Glutamatergic neuron (in vitro differentiated cells): ENCODE results near the gene MAPK4. TPM values are rescaled to one million over a fixed set of nuclear protein-coding genes. Genes with fewer than 3 reads are reported as not detected.

Experiments used
- DNase-seq: peaks from one replicate; pipeline ENCODE4 v3.0.0; 2022
- H3K27ac Mint-ChIP-seq: one replicate; pipeline ENCODE4 v1.8.0; 2020; ENCODE audit warnings: mild to moderate bottlenecking, mixed read lengths, inconsistent platforms; ENCODE audit not compliant: unreplicated experiment
- H3K27me3 Mint-ChIP-seq: one replicate; pipeline ENCODE4 v1.8.0; 2020; ENCODE audit warnings: mild to moderate bottlenecking, moderate library complexity, mixed read lengths, inconsistent platforms; ENCODE audit not compliant: unreplicated experiment
- H3K36me3 Mint-ChIP-seq: one replicate; pipeline ENCODE4 v1.8.0; 2020; ENCODE audit warnings: mild to moderate bottlenecking, mixed read lengths, inconsistent platforms; ENCODE audit not compliant: unreplicated experiment
- H3K4me1 Mint-ChIP-seq: one replicate; pipeline ENCODE4 v1.8.0; 2020; ENCODE audit warnings: mild to moderate bottlenecking, low read depth, mixed read lengths, inconsistent platforms; ENCODE audit not compliant: unreplicated experiment
- H3K4me3 Mint-ChIP-seq: one replicate; pipeline ENCODE4 v1.8.0; 2020; ENCODE audit warnings: mild to moderate bottlenecking, mixed read lengths, inconsistent platforms; ENCODE audit not compliant: unreplicated experiment
- H3K9me3 Mint-ChIP-seq: one replicate; pipeline ENCODE4 v1.8.0; 2020; ENCODE audit warnings: mild to moderate bottlenecking, moderate library complexity, mixed read lengths, inconsistent platforms; ENCODE audit not compliant: unreplicated experiment
- total RNA-seq: library from RNA; stranded (reverse); fragmentation: NEBNext Ultra II Directional; extraction: Animal tissue kit (Norgen Biotek cat#: 25700); gene quantifications from one replicate; pipeline ENCODE4 v1.2.1, GENCODE V29; 2021; ENCODE audit not compliant: unreplicated experiment
- TF ChIP-seq, protein P1 (sequence below): fragments of 200-600 bp; sonication (generic); IDR thresholded peaks from one replicate; pipeline ENCODE4 v1.5.0; 2021; ENCODE audit not compliant: partially characterized antibody, unreplicated experiment

Gene MAPK4
- total RNA-seq, 1 donor from 2014 or later: 13.1 TPM

DNA sequence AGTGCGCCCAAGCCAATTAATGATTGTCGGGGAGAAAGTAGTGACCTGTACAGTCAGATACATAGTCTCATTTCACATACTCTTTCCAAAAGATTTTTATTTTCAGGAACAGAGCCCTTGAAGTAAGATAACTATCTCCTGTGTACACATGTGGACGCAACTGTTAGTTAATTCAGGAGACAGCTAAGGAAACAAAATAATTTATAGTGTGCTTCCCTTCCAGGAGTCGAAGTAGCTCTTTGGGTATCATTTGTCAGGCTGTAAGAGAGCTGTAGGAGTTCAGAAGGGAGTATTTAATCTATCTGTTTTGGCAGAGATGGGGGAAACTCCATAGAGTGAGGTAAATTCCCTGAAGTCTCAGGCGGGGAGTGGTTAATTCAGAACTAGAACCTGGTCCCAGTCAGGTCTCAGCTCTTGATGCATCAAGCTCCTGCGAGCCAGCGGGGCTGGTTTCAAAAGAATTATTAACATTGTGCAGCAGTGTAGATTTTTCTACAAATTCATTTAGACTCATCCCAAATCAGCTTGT lies 63.0 kb downstream of the MAPK4 start:
- Mint-ChIP-seq H3K36me3 (no peaks in the 10 kb centered on the region), H3K4me1 (peaks cover 2% of the 10 kb centered on the region), H3K9me3 (peaks cover 2% of the 10 kb centered on the region), H3K4me3 (no peak overlapping the region), H3K27me3 (peaks cover 1% of the 10 kb centered on the region), H3K27ac (no peak overlapping the region)
- TF ChIP-seq, protein P1, sequence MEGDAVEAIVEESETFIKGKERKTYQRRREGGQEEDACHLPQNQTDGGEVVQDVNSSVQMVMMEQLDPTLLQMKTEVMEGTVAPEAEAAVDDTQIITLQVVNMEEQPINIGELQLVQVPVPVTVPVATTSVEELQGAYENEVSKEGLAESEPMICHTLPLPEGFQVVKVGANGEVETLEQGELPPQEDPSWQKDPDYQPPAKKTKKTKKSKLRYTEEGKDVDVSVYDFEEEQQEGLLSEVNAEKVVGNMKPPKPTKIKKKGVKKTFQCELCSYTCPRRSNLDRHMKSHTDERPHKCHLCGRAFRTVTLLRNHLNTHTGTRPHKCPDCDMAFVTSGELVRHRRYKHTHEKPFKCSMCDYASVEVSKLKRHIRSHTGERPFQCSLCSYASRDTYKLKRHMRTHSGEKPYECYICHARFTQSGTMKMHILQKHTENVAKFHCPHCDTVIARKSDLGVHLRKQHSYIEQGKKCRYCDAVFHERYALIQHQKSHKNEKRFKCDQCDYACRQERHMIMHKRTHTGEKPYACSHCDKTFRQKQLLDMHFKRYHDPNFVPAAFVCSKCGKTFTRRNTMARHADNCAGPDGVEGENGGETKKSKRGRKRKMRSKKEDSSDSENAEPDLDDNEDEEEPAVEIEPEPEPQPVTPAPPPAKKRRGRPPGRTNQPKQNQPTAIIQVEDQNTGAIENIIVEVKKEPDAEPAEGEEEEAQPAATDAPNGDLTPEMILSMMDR: no peak
- no peak for DNase-seq

DNA sequence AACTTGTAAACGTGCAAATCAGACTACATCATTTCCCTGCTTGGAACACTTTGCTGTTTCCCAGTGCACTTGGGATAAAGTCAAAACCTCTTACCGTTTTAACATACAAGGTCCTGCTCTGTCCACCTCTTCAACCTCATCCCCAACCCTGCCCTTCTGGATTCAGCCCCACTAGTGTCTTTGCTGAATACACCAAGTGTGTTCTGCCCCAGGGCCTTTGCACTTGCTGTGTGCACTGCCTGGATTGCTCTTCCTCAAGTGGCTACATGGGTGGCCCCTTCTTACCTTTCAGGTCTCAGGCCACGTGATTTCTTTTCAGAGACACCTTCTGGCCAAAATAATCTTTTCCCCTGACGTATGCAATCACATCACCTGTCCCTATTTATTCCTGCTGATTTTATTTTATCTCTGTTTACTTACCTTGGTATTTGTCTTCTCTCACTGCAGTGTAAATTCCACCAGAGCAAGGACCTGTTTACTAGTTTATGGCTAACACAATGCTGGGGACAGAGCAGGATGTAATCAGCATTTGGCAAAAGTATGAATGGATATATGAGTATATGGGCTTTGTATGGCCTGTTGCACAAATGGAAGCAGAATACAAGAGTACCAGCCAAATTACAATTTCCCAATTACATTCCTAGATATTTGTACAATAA lies 63.9 kb downstream of the MAPK4 start:
- Mint-ChIP-seq H3K27ac (no peak overlapping the region), H3K9me3 (peaks cover 2% of the 10 kb centered on the region), H3K27me3 (no peaks in the 10 kb centered on the region), H3K4me3 (no peak overlapping the region), H3K4me1 (peaks cover 8% of the 10 kb centered on the region), H3K36me3 (no peaks in the 10 kb centered on the region)
- no peak for DNase-seq
- TF ChIP-seq, protein P1: no peak

DNA sequence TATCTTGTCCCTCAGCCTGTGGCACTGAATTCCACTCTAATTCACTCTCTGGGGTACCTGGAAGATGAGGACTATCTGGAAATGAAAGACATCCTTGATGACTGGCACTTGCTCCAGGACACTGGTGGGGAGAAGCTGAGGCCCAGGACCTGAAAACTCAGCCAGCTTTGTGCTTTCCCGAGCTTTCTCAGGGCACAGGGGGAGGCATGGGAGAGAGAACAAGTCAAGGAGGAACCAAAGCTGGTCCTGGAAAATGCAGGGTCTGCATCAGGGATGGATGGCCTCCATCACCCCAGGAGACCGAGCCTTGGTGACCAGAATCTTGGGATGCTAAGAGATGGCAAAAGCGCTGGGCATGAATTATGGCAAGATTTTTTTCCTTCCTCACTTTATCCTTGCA lies 65.1 kb downstream of the MAPK4 start:
- H3K9me3 Mint-ChIP-seq: peaks cover 3% of the 10 kb centered on the region
- H3K27me3 Mint-ChIP-seq: no peaks in the 10 kb centered on the region
- TF ChIP-seq, protein P1: no peak
- no peak overlapping the region for H3K27ac Mint-ChIP-seq
- no peak overlapping the region for H3K4me3 Mint-ChIP-seq
- H3K36me3 Mint-ChIP-seq: peaks cover 4% of the 10 kb centered on the region
- peaks cover 13% of the 10 kb centered on the region for H3K4me1 Mint-ChIP-seq
- no peak for DNase-seq

DNA sequence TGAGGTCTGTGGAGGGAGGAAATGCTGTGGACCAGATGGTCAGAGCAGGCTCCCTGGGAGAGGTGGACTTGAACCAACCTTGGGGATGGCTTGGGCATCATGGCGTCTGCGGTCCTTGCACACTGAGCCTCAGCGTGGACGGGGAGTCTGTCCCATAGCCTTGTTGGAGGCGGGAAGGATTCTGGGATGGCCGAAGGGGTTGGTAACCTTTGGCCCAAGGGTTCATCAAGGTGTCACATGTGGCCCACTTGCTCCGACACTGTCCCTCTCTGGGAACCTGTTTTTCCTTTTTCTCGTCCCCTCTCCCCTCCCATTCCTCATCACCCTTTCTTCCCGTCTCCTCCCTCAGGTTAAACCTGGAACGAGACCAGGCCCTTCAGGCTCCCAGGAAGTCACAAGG lies 66.4 kb downstream of the MAPK4 start:
- H3K4me1 Mint-ChIP-seq: peaks cover 13% of the 10 kb centered on the region
- TF ChIP-seq, protein P1: no peak
- no peak overlapping the region for H3K27ac Mint-ChIP-seq
- H3K9me3 Mint-ChIP-seq: peaks cover 5% of the 10 kb centered on the region
- H3K36me3 Mint-ChIP-seq: peaks cover 12% of the 10 kb centered on the region
- DNase-seq: no peak
- H3K27me3 Mint-ChIP-seq: peaks cover 7% of the 10 kb centered on the region
- H3K4me3 Mint-ChIP-seq: no peak overlapping the region
